ENCODE data around the gene FNBP1.

FNBP1 gene

GRCh38 chr9:129869585-129870501 lies 173.1 kb downstream of the FNBP1 start:
- peak in 2 of 10 donors; percentile 68 to 77 for DNase-seq
- intact Hi-C loops (cut with DNase I), result no loop called here

- DNase-seq, result peak in 2 of 10 donors; percentile 78 to 83
- intact Hi-C loops (cut with DNase I), result no loop called here
Measured at GRCh38 chr9:129868872-129869486, 174.0 kb downstream of the FNBP1 start.

- intact Hi-C loops (cut with DNase I), result no loop called here
- DNase-seq, result peak in 2 of 10 donors; percentile 68 to 71
Measured at GRCh38 chr9:129868023-129868871, 174.7 kb downstream of the FNBP1 start.

GRCh38 chr9:129867136-129868022 lies 175.6 kb downstream of the FNBP1 start:
- intact Hi-C loops (cut with DNase I), result no loop called here
- DNase-seq, result peak in 1 of 10 donors; percentile 49

GRCh38 chr9:129866394-129867135 lies 176.4 kb downstream of the FNBP1 start:
- intact Hi-C loops (cut with DNase I), result no loop called here
- DNase-seq, result peak in 1 of 10 donors; percentile 69

GRCh38 chr9:129865668-129866320 lies 177.2 kb downstream of the FNBP1 start:
- peak in 2 of 10 donors; percentile 67 to 72 for DNase-seq
- intact Hi-C loops (cut with DNase I), result no loop called here

- intact Hi-C loops (cut with DNase I), result no loop called here
- peak in 2 of 10 donors; percentile 24 to 55 for DNase-seq
Measured at GRCh38 chr9:129864991-129865647, 177.9 kb downstream of the FNBP1 start.

GRCh38 chr9:129863059-129863690 lies 179.8 kb downstream of the FNBP1 start:
- intact Hi-C loops (cut with DNase I), result no loop called here
- DNase-seq, result peak in 2 of 10 donors; percentile 34 to 38

- peak in 2 of 10 donors; percentile 56 to 59 for DNase-seq
- intact Hi-C loops (cut with DNase I), result no loop called here
Measured at GRCh38 chr9:129861447-129861827, 181.6 kb downstream of the FNBP1 start.

- peak in 2 of 10 donors; percentile 24 to 55 for DNase-seq
- intact Hi-C loops (cut with DNase I), result no loop called here
Measured at GRCh38 chr9:129860653-129861446, 182.1 kb downstream of the FNBP1 start.

GRCh38 chr9:129858167-129858962 lies 184.6 kb downstream of the FNBP1 start:
- peak in 2 of 10 donors; percentile 62 to 67 for DNase-seq
- intact Hi-C loops (cut with DNase I), result no loop called here

GRCh38 chr9:129857207-129857606 lies 185.8 kb downstream of the FNBP1 start:
- peak in 1 of 10 donors; percentile 62 for DNase-seq
- intact Hi-C loops (cut with DNase I), result no loop called here

GRCh38 chr9:129854588-129855110 lies 188.3 kb downstream of the FNBP1 start:
- DNase-seq, result peak in 2 of 10 donors; percentile 34 to 38
- intact Hi-C loops (cut with DNase I), result no loop called here

- peak in 2 of 10 donors; percentile 36 to 45 for DNase-seq
- intact Hi-C loops (cut with DNase I), result no loop called here
Measured at GRCh38 chr9:129853614-129854013, 189.4 kb downstream of the FNBP1 start.

- DNase-seq, result peak in 2 of 10 donors; percentile 20 to 42
- intact Hi-C loops (cut with DNase I), result no loop called here
Measured at GRCh38 chr9:129852579-129852978, 190.4 kb downstream of the FNBP1 start.

All from posterior cingulate gyrus (tissue), 11 donors.